OCI-LY7 (cell line): Measurements from ENCODE around the gene CRYAB. TPM values are rescaled to one million over a fixed set of nuclear protein-coding genes. Genes with fewer than 3 reads are reported as not detected.

Experiments used
- Bru-seq: library from RNA; stranded (reverse); fragments of 400-500 nt; gene quantifications from one replicate; lab custom pipeline; 2021; lab: Mats Ljungman, UMichigan
- BruChase-seq, 2 experiments: library from RNA; stranded (reverse); fragments of 400-500 nt; gene quantifications; one replicate each; lab custom pipeline; 2021; lab: Mats Ljungman, UMichigan
- BruUV-seq: library from RNA; stranded (reverse); fragments of 400-500 nt; replicated peaks from 2 replicates; lab custom pipeline; 2021; lab: Mats Ljungman, UMichigan
- CTCF ChIA-PET: fragments of 300-600 bp; sonication (Branson Sonifier 250); formaldehyde crosslinking; loops from one replicate; lab custom pipeline; 2022; ENCODE audit warnings: antibody characterized with exemption; ENCODE audit not compliant: unreplicated experiment; lab: Charles Lee
- POLR2A ChIA-PET: fragments of 300-600 bp; sonication (Branson Sonifier 250); formaldehyde crosslinking; loops from one replicate; lab custom pipeline; 2022; ENCODE audit warnings: antibody characterized with exemption; lab: Charles Lee
- DNase-seq: peaks from one replicate; pipeline ENCODE4 v3.0.0-alpha.2; 2015; ENCODE audit warnings: low spot score
- H2AFZ ChIP-seq: fragments of 200-600 bp; sonication (generic), shearing (Covaris generic); 2 replicates; pipeline ENCODE4 v1.6.1; 2014; ENCODE audit warnings: mild to moderate bottlenecking, antibody characterized with exemption, low read length, moderate library complexity
- H3K27ac ChIP-seq: fragments of 200-600 bp; sonication (generic); 2 replicates; pipeline ENCODE4 v1.5.1; 2014; ENCODE audit warnings: mixed run types, low read depth, mild to moderate bottlenecking, moderate library complexity, low read length, inconsistent platforms; ENCODE audit not compliant: poor library complexity, severe bottlenecking
- H3K36me3 ChIP-seq: fragments of 200-600 bp; sonication (generic); 2 replicates; pipeline ENCODE4 v1.6.1; 2014; ENCODE audit warnings: mild to moderate bottlenecking, antibody characterized with exemption, low read length, moderate library complexity, mixed read lengths; ENCODE audit not compliant: insufficient read depth
- H3K4me1 ChIP-seq: fragments of 200-600 bp; sonication (generic); 2 replicates; pipeline ENCODE4 v1.5.1; 2014; ENCODE audit warnings: mild to moderate bottlenecking, low read length; ENCODE audit not compliant: insufficient read depth, poor library complexity, severe bottlenecking
- H3K4me2 ChIP-seq: fragments of 200-600 bp; sonication (generic); 2 replicates; pipeline ENCODE4 v1.6.1; 2014; ENCODE audit warnings: mild to moderate bottlenecking, low read length
- H3K4me3 ChIP-seq: fragments of 200-600 bp; sonication (generic); 2 replicates; pipeline ENCODE4 v1.5.1; 2014; ENCODE audit warnings: mild to moderate bottlenecking, low read depth, low read length; ENCODE audit not compliant: poor library complexity, severe bottlenecking
- H3K79me2 ChIP-seq: fragments of 200-600 bp; sonication (generic); 2 replicates; pipeline ENCODE4 v1.6.1; 2016; ENCODE audit warnings: low read depth, mild to moderate bottlenecking, low read length, moderate library complexity, mixed read lengths; ENCODE audit not compliant: insufficient read depth
- H3K9me2 ChIP-seq: fragments of 200-600 bp; sonication (generic); 2 replicates; pipeline ENCODE4 v1.6.1; 2016; ENCODE audit warnings: mild to moderate bottlenecking, low read length, mixed read lengths; ENCODE audit not compliant: insufficient read depth
- H3K9me3 ChIP-seq: fragments of 200-600 bp; sonication (generic); 2 replicates; pipeline ENCODE4 v1.6.1; 2014; ENCODE audit warnings: mild to moderate bottlenecking, mixed run types, low read length, mixed read lengths
- H4K20me1 ChIP-seq: fragments of 200-600 bp; sonication (generic); 2 replicates; pipeline ENCODE4 v1.6.1; 2014; ENCODE audit warnings: mild to moderate bottlenecking, antibody characterized with exemption, low read length, moderate library complexity, mixed read lengths; ENCODE audit not compliant: insufficient read depth
- CTCF ChIP-seq: fragments of 200-600 bp; sonication (generic); conservative IDR thresholded peaks from 2 replicates; pipeline ENCODE4 v1.5.1; 2014; ENCODE audit warnings: mild to moderate bottlenecking, antibody characterized with exemption, low read length, moderate library complexity, mixed read lengths
- EZH2phosphoT487 ChIP-seq: fragments of 200-600 bp; sonication (generic); IDR thresholded peaks from 2 replicates; pipeline ENCODE4 v1.6.1; 2018; ENCODE audit warnings: low read depth, borderline replicate concordance, mild to moderate bottlenecking, mixed run types, antibody characterized with exemption, low read length, moderate library complexity, mixed read lengths
- intact Hi-C: fragments of 100-400 bp; cut with micrococcal nuclease; formaldehyde crosslinking; loops from one replicate; pipeline ENCODE4 v1.10.0; 2022; ENCODE audit not compliant: unreplicated experiment
- long read RNA-seq: library from polyadenylated mRNA; stranded (forward); transcript quantifications from one replicate; pipeline ENCODE4 v2.0.0, GENCODE V29; 2022
- total RNA-seq, 2 experiments: library from RNA; depleted of rRNA in 1 of 2; stranded (reverse); fragments of >200 nt in 1 of 2; shearing (Covaris generic) in 1 of 2; gene quantifications; 2 replicates each; pipeline ENCODE4 v1.2.3, GENCODE V29; 2014 to 2022

The CRYAB gene
- total RNA-seq (2014; rRNA removed; shearing (Covaris generic)): not detected in 2 replicates
- not detected in 2 replicates for total RNA-seq (2022)
- not detected for Bru-seq, nascent RNA
- not detected for BruChase-seq, experiment 1, labeled RNA remaining after a 6-hour chase
- BruChase-seq, experiment 2, labeled RNA remaining after a 2-hour chase: not detected
- long read RNA-seq: 0 reads

- no TSS peak for BruUV-seq
- ChIA-PET CTCF (no interaction called here), POLR2A (no interaction called here)
- Histone ChIP-seq H3K4me1 (no peaks in the 10 kb centered on the region), H3K79me2 (no peaks in the 10 kb centered on the region), H3K36me3 (no peaks in the 10 kb centered on the region), H3K4me2 (no peak within 1 kb of the TSS), H4K20me1 (no peaks in the 10 kb centered on the region), H2AFZ (no peak within 1 kb of the TSS), H3K9me3 (no peaks in the 10 kb centered on the region), H3K9me2 (no peaks in the 10 kb centered on the region), H3K4me3 (no peak within 1 kb of the TSS), H3K27ac (no peak within 1 kb of the TSS)
- TF ChIP-seq CTCF: no peak
- no peak for TF ChIP-seq EZH2phosphoT487
- no peak for DNase-seq
- intact Hi-C loops: no loop called here
Observed at GRCh38 chr11:111911563-111912401, at the start of gene CRYAB. CRYAB (minus strand) TSS chr11:111911770; CDS start chr11:111911724, 46 bp downstream.

- Histone ChIP-seq H3K4me3 (no peak overlapping the region), H3K4me2 (no peak overlapping the region), H3K9me3 (no peaks in the 10 kb centered on the region), H3K27ac (no peak overlapping the region), H4K20me1 (no peaks in the 10 kb centered on the region), H3K4me1 (no peaks in the 10 kb centered on the region), H3K9me2 (no peaks in the 10 kb centered on the region), H3K36me3 (no peaks in the 10 kb centered on the region), H2AFZ (no peak overlapping the region), H3K79me2 (no peaks in the 10 kb centered on the region)
- DNase-seq: no peak
- TF ChIP-seq CTCF (no peak), EZH2phosphoT487 (no peak)
- CTCF ChIA-PET: interaction anchor here (0.6 kb wide), 1 partner anchor 19 kb away, joined by 3 read pairs; no protein-coding TSS in a partner anchor
- intact Hi-C loops: no loop called here
- no TSS peak for BruUV-seq
- POLR2A ChIA-PET: interaction anchor here (0.6 to 1.6 kb wide), 3 partner anchors 8 to 25 kb away, joined by 3 to 5 read pairs (median 5); no protein-coding TSS in a partner anchor
Observed at GRCh38 chr11:111960916-111961315, 49.3 kb upstream of the CRYAB start.
